ENCODE data around the gene PLSCR2.
"Not testable (repeated sequence)": the region's sequence is repeated elsewhere in the genome, so short reads cannot be mapped to it uniquely, and the experiment has no call there.

Gene PLSCR2, protein sequence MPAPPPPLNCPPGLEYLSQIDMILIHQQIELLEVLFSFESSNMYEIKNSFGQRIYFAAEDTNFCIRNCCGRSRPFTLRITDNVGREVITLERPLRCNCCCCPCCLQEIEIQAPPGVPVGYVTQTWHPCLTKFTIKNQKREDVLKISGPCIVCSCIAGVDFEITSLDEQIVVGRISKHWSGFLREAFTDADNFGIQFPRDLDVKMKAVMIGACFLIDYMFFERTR

DNA sequence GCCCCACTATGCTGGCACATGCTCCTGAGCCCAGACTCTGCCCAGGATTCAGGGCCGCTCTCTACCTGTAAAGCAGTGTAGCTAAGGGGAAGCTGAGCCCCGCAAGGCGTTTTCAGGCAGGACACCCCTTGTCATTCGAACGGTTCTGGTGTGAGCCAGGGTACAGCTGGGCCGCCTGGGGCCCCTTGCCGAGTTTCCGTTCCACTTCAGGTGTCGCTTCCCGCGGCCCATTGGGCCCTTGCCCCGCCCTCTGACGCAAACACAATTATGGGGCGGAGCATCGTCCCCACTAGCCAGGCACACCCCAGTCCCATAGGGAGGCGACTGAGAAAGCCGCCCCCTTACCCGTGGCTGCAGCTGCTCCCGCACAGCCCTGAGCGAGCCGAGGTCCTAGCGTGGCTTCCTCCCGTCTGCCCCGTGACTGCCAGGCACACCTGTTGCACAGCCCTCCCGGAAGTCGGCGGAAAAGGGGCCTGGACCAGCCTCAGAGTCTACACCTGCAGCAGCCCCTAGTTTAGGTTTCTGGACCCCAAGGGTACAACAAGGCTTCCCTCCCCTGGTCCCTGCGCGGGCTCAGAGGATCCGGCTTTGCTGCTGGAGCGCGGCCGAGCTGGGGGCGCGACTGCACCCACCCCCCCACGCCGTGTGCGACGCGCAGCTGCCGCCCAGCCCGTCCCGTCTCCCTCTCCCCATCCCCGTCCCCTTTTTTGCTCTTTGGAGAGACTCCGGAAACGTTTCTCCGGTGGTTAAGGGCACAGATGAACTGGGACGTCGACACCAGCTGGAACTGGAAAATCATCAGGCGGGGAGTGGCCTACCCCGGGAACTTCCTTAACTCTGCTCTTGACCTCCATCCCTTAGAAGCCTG is at the start of gene PLSCR2:
PLSCR2 (minus strand) TSS at position 412 of the 868 bp plus-strand sequence. CDS start 9,657 bp downstream, outside the sequence.
- peak; percentile 54 for DNase-seq

DNA sequence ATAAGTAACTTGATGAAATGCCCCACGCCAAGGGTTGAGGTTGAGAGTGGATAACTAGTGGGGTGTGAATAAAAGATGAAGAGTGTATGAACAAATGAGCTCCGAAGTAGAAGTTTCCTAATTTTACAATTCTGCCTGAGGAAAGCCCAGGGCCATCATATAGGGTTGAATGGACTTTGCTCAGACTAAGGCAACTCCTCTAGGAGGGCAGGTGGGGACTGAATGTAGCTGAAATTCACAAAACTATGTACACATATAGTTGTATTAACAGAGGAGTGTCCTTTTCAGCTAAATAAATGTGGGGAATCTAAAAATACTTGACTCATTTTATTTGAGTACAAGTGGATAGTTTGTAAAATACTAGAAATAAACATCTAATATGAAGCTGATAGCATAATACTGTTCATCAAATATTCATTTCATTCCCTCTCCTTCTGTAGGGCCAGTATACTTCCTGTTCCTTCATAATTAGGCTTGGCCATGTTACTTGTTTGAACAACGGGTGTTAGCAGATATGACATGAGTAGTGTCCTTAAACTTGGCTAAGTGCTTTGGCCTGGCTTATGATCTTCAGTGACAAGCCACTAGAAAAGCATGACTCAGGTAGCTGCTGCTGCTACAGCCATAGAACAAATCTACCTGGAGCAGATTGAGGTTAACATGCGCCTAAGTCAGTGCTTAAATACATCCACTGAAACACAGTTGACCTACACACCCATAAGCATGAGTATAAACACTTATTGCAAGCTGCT is 48.5 kb upstream of the PLSCR2 start:
- DNase-seq = peak; percentile 67

- no peak for DNase-seq
Measured at GRCh38 chr3:146513386-146514051, 44.2 kb upstream of the PLSCR2 start.

DNA sequence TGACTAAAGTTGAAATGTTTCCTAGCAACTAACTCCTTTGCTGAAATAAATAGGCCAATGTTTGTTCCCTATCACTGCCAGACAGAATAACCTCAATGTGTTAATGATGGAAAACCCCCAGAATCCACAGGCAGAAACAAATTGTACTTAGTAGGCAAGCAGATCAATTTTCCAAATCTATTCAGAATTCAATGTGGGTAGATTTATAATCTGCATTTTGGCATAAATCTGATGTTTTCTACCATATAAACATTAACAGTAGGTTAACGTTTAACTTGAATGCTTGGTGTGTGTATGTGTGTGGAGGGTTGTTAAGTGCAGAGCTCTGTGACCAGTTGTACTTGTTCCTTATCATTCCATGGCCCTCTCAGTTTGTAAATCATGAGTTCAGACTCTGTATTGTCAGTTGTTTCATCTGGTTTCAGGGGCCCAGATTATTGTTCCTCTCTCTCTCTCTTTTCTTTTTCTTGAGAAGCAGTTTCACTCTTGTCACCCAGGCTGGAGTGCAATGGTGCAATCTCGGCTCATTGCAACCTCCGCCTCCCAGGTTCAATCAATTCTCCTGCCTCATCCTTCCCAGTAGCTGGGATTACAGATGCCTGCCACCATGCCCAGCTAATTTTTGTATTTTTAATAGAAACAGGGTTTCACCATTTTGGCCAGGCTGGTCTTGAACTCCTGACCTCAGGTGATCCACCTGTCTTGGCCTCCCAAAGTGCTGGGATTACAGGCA is 42.2 kb upstream of the PLSCR2 start:
- DNase-seq = no peak

- DNase-seq = no peak
Measured at GRCh38 chr3:146507331-146508120, 38.2 kb upstream of the PLSCR2 start.

DNA sequence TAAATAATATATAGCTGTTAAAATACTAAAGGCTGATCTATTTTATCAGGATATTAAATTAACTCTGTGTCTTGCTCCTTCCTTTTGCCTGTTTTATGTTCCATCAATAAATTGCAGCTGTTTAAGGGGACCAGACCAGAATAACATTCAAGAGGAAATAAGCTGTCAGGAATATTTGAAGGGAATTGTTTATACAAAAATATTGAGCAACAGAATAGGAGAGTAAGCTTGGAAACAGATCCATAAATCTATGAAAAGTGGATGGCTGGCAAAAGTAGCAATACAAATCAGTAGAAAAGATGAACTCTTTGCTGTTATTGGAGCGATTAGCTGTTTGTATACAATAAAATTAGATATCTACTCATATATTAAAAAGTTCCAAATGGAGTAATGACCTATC is 36.2 kb upstream of the PLSCR2 start:
- DNase-seq = no peak

DNA sequence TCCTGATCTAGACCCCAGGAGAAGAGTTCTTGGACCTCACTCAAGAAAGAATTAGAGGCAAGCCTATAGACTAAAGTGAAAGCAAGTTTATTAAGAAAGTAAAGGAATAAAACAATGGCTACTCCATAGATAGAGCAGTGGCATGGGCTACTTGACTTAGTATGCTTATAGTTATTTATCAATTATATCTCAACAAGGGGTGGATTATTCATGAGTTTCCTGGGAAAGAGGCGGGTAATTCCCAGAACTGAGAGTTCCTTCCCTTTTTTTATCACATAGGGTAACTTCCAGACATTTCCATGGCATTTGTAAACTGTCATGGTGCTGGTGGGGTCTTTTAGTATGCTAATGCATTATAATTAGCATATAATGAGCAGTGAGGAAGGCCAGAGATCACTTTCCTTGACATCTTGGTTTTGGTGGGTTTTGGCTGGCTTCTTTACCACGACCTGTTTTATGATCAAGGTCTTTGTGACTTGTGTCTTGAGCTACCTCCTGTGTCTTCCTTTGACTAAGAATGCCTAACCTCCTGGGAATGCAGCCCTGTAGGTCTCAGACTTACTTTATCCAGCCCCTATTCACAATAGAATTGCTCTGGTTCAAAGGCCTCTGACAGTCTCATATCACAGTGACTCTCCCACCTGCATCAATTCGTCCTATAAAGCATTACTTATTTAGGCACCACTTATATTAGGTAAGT is 35.3 kb upstream of the PLSCR2 start:
- DNase-seq = no peak

DNA sequence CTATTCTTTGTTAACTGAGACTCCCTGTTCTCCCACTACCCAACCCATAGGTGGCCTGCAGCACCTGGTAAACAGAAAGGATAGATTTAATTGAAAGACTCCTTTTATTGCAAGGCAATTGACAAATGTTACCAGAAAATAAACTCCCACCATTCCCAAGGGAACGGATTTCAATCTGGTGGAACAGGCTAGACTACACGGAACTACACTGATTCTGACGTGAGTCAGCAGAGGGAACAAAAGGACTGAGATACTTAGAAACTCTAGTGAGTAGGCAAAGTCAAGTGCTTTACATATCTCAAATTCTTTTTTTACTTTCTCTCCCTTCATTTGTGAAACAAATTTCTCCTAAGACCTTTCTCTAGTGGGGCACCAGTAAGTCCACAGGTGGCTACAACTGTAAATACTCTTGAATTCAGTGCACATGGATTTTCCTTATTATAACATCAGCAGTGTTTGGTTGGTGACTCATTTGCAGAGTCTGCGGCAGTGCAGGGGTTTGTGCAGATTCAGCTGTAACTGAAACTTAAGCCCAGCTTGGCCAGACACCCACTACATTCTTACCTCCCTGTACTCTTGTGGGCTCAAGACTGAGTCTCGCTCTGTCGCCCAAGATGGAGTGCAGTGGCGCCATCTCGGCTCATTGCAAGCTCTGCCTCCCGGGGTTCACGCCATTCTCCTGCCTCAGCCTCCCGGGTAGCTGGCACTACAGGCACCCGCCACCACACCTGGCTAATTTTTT is 34.3 kb upstream of the PLSCR2 start:
- no peak for DNase-seq

- no peak for DNase-seq
Measured at GRCh38 chr3:146502887-146503460, 33.6 kb upstream of the PLSCR2 start.

GRCh38 chr3:146501752-146502151 is 32.4 kb upstream of the PLSCR2 start:
- no peak for DNase-seq

DNA sequence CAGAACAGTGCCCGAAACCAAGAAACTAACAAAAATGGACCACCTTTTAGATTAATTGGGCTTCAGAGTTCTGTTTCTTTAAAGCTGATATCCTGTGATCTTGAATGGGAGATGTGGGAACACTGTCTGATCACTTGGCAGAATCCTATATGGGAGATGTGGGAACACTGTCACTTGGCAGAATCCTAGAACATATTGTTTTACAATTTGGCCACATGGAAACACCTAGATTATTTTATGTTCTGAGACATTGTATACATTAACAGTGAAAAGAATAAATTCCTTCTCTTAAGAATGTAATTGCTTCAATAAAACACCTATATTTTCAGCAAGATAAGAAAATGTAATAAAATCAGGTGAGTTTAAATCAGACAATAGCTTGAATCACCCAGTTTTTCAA is 30.3 kb upstream of the PLSCR2 start:
- DNase-seq = no peak

DNA sequence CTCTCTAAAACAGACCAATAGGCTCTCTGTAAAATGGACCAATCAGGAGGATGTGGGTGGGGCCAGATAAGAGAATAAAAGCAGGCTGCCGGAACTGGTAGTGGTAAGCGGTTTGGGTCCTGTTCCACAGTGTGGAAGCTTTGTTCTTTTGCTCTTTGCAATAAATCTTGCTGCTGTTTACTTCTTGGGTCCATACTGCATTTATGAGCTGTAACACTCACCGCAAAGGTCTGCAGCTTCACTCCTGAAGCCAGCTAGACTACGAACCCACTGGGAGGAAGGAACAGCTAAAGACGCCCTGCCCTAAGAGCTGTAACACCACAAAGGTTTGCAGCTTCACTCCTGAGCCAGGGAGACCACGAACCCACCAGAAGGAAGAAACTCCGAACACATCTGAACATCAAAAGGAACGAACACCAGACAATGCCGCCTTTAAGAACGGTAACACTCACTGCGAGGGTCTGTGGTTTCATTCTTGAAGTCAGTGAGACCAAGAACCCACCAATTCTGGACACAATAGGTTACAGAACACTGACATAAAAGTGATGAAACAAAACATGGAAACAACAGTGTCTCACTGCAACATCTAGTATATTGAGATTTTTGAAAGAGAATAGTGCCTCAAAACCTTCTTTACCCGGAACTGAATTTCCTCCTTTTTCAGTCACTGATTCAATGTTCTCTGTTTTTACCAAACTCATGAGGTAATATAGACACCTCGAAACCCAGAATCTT is 28.8 kb upstream of the PLSCR2 start:
- DNase-seq = no peak

GRCh38 chr3:146497145-146497843 is 27.9 kb upstream of the PLSCR2 start:
- DNase-seq = not testable (repeated sequence)

GRCh38 chr3:146496726-146497125 is 27.4 kb upstream of the PLSCR2 start:
- DNase-seq = no peak

DNA sequence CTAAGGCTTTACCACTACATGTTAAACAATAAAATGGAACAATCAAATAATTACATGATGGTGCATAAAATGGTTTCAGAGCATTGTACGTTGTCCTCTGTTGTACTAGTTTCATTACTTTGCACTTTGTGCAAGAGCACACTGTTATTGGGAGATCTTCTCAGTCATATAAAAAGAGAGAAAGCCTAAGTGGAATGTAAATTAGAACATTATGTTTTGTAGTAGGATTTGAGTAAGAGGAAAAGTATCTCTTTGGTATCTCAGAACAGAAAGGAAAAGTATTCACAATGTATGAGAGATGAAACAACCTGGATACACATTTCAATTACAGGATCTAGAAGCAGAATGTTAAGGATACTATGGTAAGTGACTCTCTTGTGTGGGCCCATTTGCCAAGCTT is 26.9 kb upstream of the PLSCR2 start:
- no peak for DNase-seq

- no peak for DNase-seq
Measured at GRCh38 chr3:146493761-146494160, 24.4 kb upstream of the PLSCR2 start.

DNA sequence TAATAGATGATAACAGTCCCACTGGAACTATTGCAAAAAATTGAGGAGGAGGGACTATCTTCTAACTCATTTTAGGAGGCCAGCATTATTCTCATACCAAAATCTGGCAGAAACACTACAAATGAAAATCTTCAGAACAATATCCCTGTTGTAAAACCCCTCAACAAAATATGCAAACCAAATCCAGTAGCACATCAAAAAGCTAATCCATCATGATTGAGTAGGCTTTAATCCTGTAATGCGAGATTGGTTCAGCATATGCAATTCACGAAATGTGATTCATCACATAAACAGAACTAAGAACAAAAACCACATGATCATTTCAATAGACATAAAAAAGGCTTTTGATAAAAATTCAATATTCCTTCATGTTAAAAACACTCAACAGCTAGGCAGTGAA is 23.9 kb upstream of the PLSCR2 start:
- no peak for DNase-seq

GRCh38 chr3:146491303-146491702 is 21.9 kb upstream of the PLSCR2 start:
- no peak for DNase-seq

Measured in NCI-H2029 treated with DMSO at 0.1 percent for 48 hours (cell line).